Measurements from ENCODE around the gene GALNS.

Gene GALNS

DNA sequence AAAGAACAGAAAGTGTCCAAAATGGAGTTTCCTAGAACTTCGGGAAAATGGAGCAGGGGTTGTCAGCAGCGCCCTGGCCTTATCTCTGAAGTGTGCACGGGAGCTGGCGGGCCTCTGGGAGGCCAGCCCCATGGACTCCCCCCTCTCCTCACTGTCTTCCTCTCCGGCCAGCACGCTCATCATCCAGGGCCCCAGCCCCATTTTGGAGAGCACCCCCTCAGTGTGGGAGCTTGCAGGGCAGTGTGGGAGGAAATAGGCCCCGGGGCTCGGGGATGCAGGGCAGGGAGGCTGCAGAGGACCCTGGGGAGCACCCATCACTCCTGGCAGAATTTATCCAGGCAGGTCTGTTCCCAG, 14.6 kb upstream of the GALNS start:
- no peak overlapping the region for H2BK12ac ChIP-seq (ENCODE audit: low read length in 2 of 2)
- H3K4me2 ChIP-seq (ENCODE audit: low read length, poor library complexity, severe bottlenecking), result no peak overlapping the region
- peaks cover 36 to 77% of the 10 kb centered on the region in 2 experiments for H3K27me3 ChIP-seq (ENCODE audit: control insufficient read depth in 1 of 2, insufficient read depth in 1 of 2, low read length in 2 of 2)
- H2BK120ac ChIP-seq (ENCODE audit: low read depth, low read length), result no peak overlapping the region
- no peaks in the 10 kb centered on the region for H3K4me1 ChIP-seq (ENCODE audit: control insufficient read depth, insufficient read depth, low read depth, low read length)
- no peak overlapping the region for H2AK5ac ChIP-seq (ENCODE audit: low read length, severe bottlenecking)
- no peak overlapping the region for H4K91ac ChIP-seq (ENCODE audit: low read length)
- no peak overlapping the region for H2BK5ac ChIP-seq (ENCODE audit: low read depth, low read length, poor library complexity, severe bottlenecking)
- H3K23ac ChIP-seq (ENCODE audit: low read length in 2 of 2), result peak overlapping the region in 1 of 2 experiments; percentile 35
- no peak overlapping the region for H3K18ac ChIP-seq (ENCODE audit: low read depth in 1 of 2, low read length in 2 of 2)
- no peak overlapping the region for H4K8ac ChIP-seq (ENCODE audit: low read length)
- peak overlapping the region in 1 of 2 experiments; percentile 23 for H3K4me3 ChIP-seq (ENCODE audit: insufficient read depth in 1 of 2, low read depth in 1 of 2, low read length in 2 of 2)
- no peak overlapping the region for H3K14ac ChIP-seq (ENCODE audit: low read length in 2 of 2)
- no peak overlapping the region for H3K4ac ChIP-seq (ENCODE audit: low read depth in 1 of 2, low read length in 2 of 2)
- no peaks in the 10 kb centered on the region for H3K79me1 ChIP-seq (replicated peaks; ENCODE audit: low read length, poor library complexity, severe bottlenecking)
- no peak for DNase-seq
- no peak overlapping the region for H3K9ac ChIP-seq (ENCODE audit: low read length)
- H2AFZ ChIP-seq (ENCODE audit: low read depth, low read length), result no peak overlapping the region
- H3K9me3 ChIP-seq (ENCODE audit: control insufficient read depth, low read length), result no peaks in the 10 kb centered on the region
- no peak overlapping the region for H3K27ac ChIP-seq (ENCODE audit: low read length, poor library complexity, severe bottlenecking)
- H2BK15ac ChIP-seq (ENCODE audit: low read depth, poor library complexity, severe bottlenecking), result no peak overlapping the region
- H3K36me3 ChIP-seq (ENCODE audit: control insufficient read depth in 1 of 2, insufficient read depth in 2 of 2, low read depth in 1 of 2, low read length in 2 of 2), result no peaks in the 10 kb centered on the region
- 67% methylated on average over 6 of the region's 8 CpGs for WGBS

- Histone ChIP-seq H3K27me3 (ENCODE audit: control insufficient read depth in 1 of 2, insufficient read depth in 1 of 2, low read length in 2 of 2) (peaks cover 36 to 79% of the 10 kb centered on the region in 2 experiments), H3K36me3 (ENCODE audit: control insufficient read depth in 1 of 2, insufficient read depth in 2 of 2, low read depth in 1 of 2, low read length in 2 of 2) (no peaks in the 10 kb centered on the region), H3K18ac (ENCODE audit: low read depth in 1 of 2, low read length in 2 of 2) (no peak overlapping the region), H2BK5ac (ENCODE audit: low read depth, low read length, poor library complexity, severe bottlenecking) (no peak overlapping the region), H3K4me3 (ENCODE audit: insufficient read depth in 1 of 2, low read depth in 1 of 2, low read length in 2 of 2) (peak overlapping the region; percentile 23 to 24), H3K79me1 (replicated peaks; ENCODE audit: low read length, poor library complexity, severe bottlenecking) (no peaks in the 10 kb centered on the region), H3K14ac (ENCODE audit: low read length in 2 of 2) (no peak overlapping the region), H2BK120ac (ENCODE audit: low read depth, low read length) (no peak overlapping the region), H3K27ac (ENCODE audit: low read length, poor library complexity, severe bottlenecking) (no peak overlapping the region), H2AFZ (ENCODE audit: low read depth, low read length) (no peak overlapping the region), H4K91ac (ENCODE audit: low read length) (no peak overlapping the region), H4K8ac (ENCODE audit: low read length) (no peak overlapping the region), H3K9ac (ENCODE audit: low read length) (no peak overlapping the region), H2BK12ac (ENCODE audit: low read length in 2 of 2) (no peak overlapping the region), H3K9me3 (ENCODE audit: control insufficient read depth, low read length) (no peaks in the 10 kb centered on the region), H3K23ac (ENCODE audit: low read length in 2 of 2) (no peak overlapping the region), H3K4me2 (ENCODE audit: low read length, poor library complexity, severe bottlenecking) (no peak overlapping the region), H2AK5ac (ENCODE audit: low read length, severe bottlenecking) (no peak overlapping the region), H3K4ac (ENCODE audit: low read depth in 1 of 2, low read length in 2 of 2) (no peak overlapping the region), H2BK15ac (ENCODE audit: low read depth, poor library complexity, severe bottlenecking) (no peak overlapping the region), H3K4me1 (ENCODE audit: control insufficient read depth, insufficient read depth, low read depth, low read length) (no peaks in the 10 kb centered on the region)
- DNase-seq, result no peak
- WGBS, result 81% methylated on average over 32 of the region's 37 CpGs
Observed at GRCh38 chr16:88870608-88871348, 14.0 kb upstream of the GALNS start.

GRCh38 chr16:88869673-88869980, 12.9 kb upstream of the GALNS start:
- Histone ChIP-seq H3K4me1 (ENCODE audit: control insufficient read depth, insufficient read depth, low read depth, low read length) (no peaks in the 10 kb centered on the region), H2AK5ac (ENCODE audit: low read length, severe bottlenecking) (no peak overlapping the region), H3K36me3 (ENCODE audit: control insufficient read depth in 1 of 2, insufficient read depth in 2 of 2, low read depth in 1 of 2, low read length in 2 of 2) (no peaks in the 10 kb centered on the region), H2BK5ac (ENCODE audit: low read depth, low read length, poor library complexity, severe bottlenecking) (no peak overlapping the region), H4K8ac (ENCODE audit: low read length) (no peak overlapping the region), H2AFZ (ENCODE audit: low read depth, low read length) (no peak overlapping the region), H3K79me1 (replicated peaks; ENCODE audit: low read length, poor library complexity, severe bottlenecking) (no peaks in the 10 kb centered on the region), H3K4me2 (ENCODE audit: low read length, poor library complexity, severe bottlenecking) (no peak overlapping the region), H4K91ac (ENCODE audit: low read length) (no peak overlapping the region), H3K27ac (ENCODE audit: low read length, poor library complexity, severe bottlenecking) (no peak overlapping the region), H2BK120ac (ENCODE audit: low read depth, low read length) (no peak overlapping the region), H3K14ac (ENCODE audit: low read length in 2 of 2) (peak overlapping the region in 1 of 2 experiments; percentile 38), H2BK12ac (ENCODE audit: low read length in 2 of 2) (no peak overlapping the region), H3K27me3 (ENCODE audit: control insufficient read depth in 1 of 2, insufficient read depth in 1 of 2, low read length in 2 of 2) (peaks cover 36 to 83% of the 10 kb centered on the region in 2 experiments), H3K9me3 (ENCODE audit: control insufficient read depth, low read length) (no peaks in the 10 kb centered on the region), H3K4me3 (ENCODE audit: insufficient read depth in 1 of 2, low read depth in 1 of 2, low read length in 2 of 2) (no peak overlapping the region), H3K9ac (ENCODE audit: low read length) (no peak overlapping the region), H3K18ac (ENCODE audit: low read depth in 1 of 2, low read length in 2 of 2) (no peak overlapping the region), H3K4ac (ENCODE audit: low read depth in 1 of 2, low read length in 2 of 2) (no peak overlapping the region), H3K23ac (ENCODE audit: low read length in 2 of 2) (no peak overlapping the region), H2BK15ac (ENCODE audit: low read depth, poor library complexity, severe bottlenecking) (no peak overlapping the region)
- no peak for DNase-seq
- 83% methylated on average over 9 of the region's 9 CpGs for WGBS

DNA sequence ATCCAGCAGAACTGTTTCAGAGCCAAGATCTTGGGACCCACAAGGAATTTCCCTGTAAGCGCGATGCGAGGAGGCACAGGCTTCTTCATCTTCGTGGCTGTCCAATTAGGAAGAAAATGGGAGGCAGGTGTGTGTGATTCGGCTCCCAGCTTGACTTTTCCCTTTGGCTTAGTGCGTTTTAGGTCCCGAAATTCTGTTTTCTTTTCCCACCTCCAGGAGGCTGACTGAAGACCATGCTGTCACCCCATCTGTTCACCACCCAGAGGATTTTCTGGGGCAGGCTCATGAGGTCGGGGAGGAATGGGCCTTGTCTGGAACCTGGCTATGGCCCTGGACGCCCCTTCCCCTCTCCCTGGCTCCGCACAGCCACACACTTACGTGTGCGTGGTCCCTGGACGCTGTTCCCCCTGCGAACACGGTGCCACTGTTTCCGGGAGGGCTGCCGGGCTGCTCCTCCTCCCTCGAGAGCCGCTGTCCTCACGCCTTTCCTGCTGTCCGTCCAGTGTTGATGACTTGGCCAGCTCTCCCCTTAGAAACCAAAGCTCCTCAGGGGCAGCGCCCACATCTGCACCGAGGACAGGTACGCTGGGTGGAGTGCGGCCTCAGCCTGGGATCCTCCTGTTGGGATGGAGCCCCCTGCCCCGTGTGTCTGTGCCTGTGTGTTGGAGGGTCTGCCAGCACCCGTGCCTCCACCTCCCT, 12.4 kb upstream of the GALNS start:
- Histone ChIP-seq H3K27ac (ENCODE audit: low read length, poor library complexity, severe bottlenecking) (no peak overlapping the region), H3K9me3 (ENCODE audit: control insufficient read depth, low read length) (no peaks in the 10 kb centered on the region), H3K4me3 (ENCODE audit: insufficient read depth in 1 of 2, low read depth in 1 of 2, low read length in 2 of 2) (no peak overlapping the region), H3K4ac (ENCODE audit: low read depth in 1 of 2, low read length in 2 of 2) (no peak overlapping the region), H3K4me2 (ENCODE audit: low read length, poor library complexity, severe bottlenecking) (no peak overlapping the region), H3K9ac (ENCODE audit: low read length) (no peak overlapping the region), H3K23ac (ENCODE audit: low read length in 2 of 2) (no peak overlapping the region), H2BK5ac (ENCODE audit: low read depth, low read length, poor library complexity, severe bottlenecking) (no peak overlapping the region), H3K14ac (ENCODE audit: low read length in 2 of 2) (peak overlapping the region in 1 of 2 experiments; percentile 38), H3K36me3 (ENCODE audit: control insufficient read depth in 1 of 2, insufficient read depth in 2 of 2, low read depth in 1 of 2, low read length in 2 of 2) (no peaks in the 10 kb centered on the region), H4K8ac (ENCODE audit: low read length) (no peak overlapping the region), H2AFZ (ENCODE audit: low read depth, low read length) (no peak overlapping the region), H3K18ac (ENCODE audit: low read depth in 1 of 2, low read length in 2 of 2) (no peak overlapping the region), H3K27me3 (ENCODE audit: control insufficient read depth in 1 of 2, insufficient read depth in 1 of 2, low read length in 2 of 2) (peaks cover 35 to 78% of the 10 kb centered on the region in 2 experiments), H3K79me1 (replicated peaks; ENCODE audit: low read length, poor library complexity, severe bottlenecking) (no peaks in the 10 kb centered on the region), H2BK15ac (ENCODE audit: low read depth, poor library complexity, severe bottlenecking) (no peak overlapping the region), H2BK120ac (ENCODE audit: low read depth, low read length) (no peak overlapping the region), H2AK5ac (ENCODE audit: low read length, severe bottlenecking) (no peak overlapping the region), H2BK12ac (ENCODE audit: low read length in 2 of 2) (no peak overlapping the region), H4K91ac (ENCODE audit: low read length) (no peak overlapping the region), H3K4me1 (ENCODE audit: control insufficient read depth, insufficient read depth, low read depth, low read length) (peaks cover 1% of the 10 kb centered on the region)
- 91% methylated on average over 27 of the region's 27 CpGs for WGBS
- DNase-seq, result no peak
